ENCODE measurements around the gene YBX2. TPM values are rescaled to one million over a fixed set of nuclear protein-coding genes. Genes with fewer than 3 reads are reported as not detected.

Gene YBX2
- total and polyA plus RNA-seq, 2 donors (not counting 1 experiment from before 2014, with no cell fraction given): 0.15 to 0.22 TPM

- Histone ChIP-seq H3K27me3 (replicated peaks in 1 of 4; ENCODE audit: control extremely low read depth in 1 of 4, control insufficient read depth in 3 of 4, insufficient read depth in 4 of 4, low read length in 3 of 4) (peaks cover 0 to 45% (median 13%) of the 10 kb centered on the region in 4 experiments), H3K4me3 (ENCODE audit: control extremely low read depth in 1 of 5, extremely low read depth in 1 of 5, insufficient read depth in 1 of 5, low read depth in 2 of 5, low read length in 4 of 5) (peak overlapping the region; percentile 1 to 69 (median 53)), H4K20me1 (ENCODE audit: control insufficient read depth, insufficient read depth, low read length, poor library complexity, severe bottlenecking) (no peaks in the 10 kb centered on the region), H3K79me2 (ENCODE audit: control insufficient read depth, insufficient read depth, low read length) (no peaks in the 10 kb centered on the region), H3K36me3 (replicated peaks in 1 of 2; ENCODE audit: control extremely low read depth in 1 of 2, control insufficient read depth in 1 of 2, extremely low read depth in 1 of 2, insufficient read depth in 2 of 2, low read length in 1 of 2) (no peaks in the 10 kb centered on the region), H3K4me2 (replicated peaks; ENCODE audit: low read depth, low read length, poor library complexity, severe bottlenecking) (peak overlapping the region; percentile 98), H3K27ac (ENCODE audit: low read length in 2 of 2) (no peak overlapping the region), H2AFZ (ENCODE audit: insufficient read depth, low read depth, low read length, poor library complexity, severe bottlenecking) (peak overlapping the region; percentile 64), H3K4me1 (ENCODE audit: control insufficient read depth in 2 of 2, insufficient read depth in 2 of 2, low read length in 2 of 2) (peaks cover 20 to 31% of the 10 kb centered on the region in 2 donors), H3K9ac (ENCODE audit: low read length) (peak overlapping the region; percentile 67), H3K9me3 (ENCODE audit: control extremely low read depth in 1 of 3, control insufficient read depth in 2 of 3, insufficient read depth in 1 of 3, low read length in 2 of 3) (peaks cover 0 to 18% (median 0%) of the 10 kb centered on the region in 3 donors)
- peak; percentile 91 for TF ChIP-seq CTCF (IDR thresholded peaks at IDR 0.05)
- TF ChIP-seq EZH2 (IDR thresholded peaks at IDR 0.05; ENCODE audit: borderline replicate concordance, insufficient read depth, low read depth, low read length, poor library complexity, severe bottlenecking): no peak
- Mint-ChIP-seq H3K27ac (peak overlapping the region; percentile 76), H3K4me1 (peaks cover 20% of the 10 kb centered on the region), H3K27me3 (peaks cover 16% of the 10 kb centered on the region), H3K9me3 (ENCODE audit: insufficient read depth) (no peaks in the 10 kb centered on the region), H3K4me3 (peak overlapping the region; percentile 92)
- POLR2A ChIA-PET: interaction anchor here (0.7 to 1.5 kb wide), 3 partner anchors 13 to 65 kb away, joined by 4 to 7 read pairs (median 5); partner anchors contain the start of gene GABARAP
- CTCF ChIA-PET: interaction anchor here (1.0 to 10.9 kb wide), 10 partner anchors 17 to 280 kb away, joined by 3 to 115 read pairs (median 4); partner anchors contain the start of gene ACAP1
- WGBS (ENCODE audit: insufficient coverage): 1% methylated on average over 29 of the region's 29 CpGs
- intact Hi-C loops (cut with micrococcal nuclease): loop anchor here (1.0 to 2.0 kb wide), 7 partner anchors 16 to 309 kb away; partner anchors contain the start of genes CLDN7, SENP3 and TMEM102
- peak; percentile 84 for ATAC-seq (ENCODE audit: low read depth)
- DNase-seq: peak; percentile 85
Measured at GRCh38 chr17:7280519-7281073, 13.8 kb downstream of the YBX2 start.

GRCh38 chr17:7279448-7279847, 15.0 kb downstream of the YBX2 start:
- DNase-seq: no peak
- TF ChIP-seq EZH2 (IDR thresholded peaks at IDR 0.05; ENCODE audit: borderline replicate concordance, insufficient read depth, low read depth, low read length, poor library complexity, severe bottlenecking): no peak
- TF ChIP-seq CTCF (IDR thresholded peaks at IDR 0.05): no peak
- H3K4me1 ChIP-seq (ENCODE audit: control insufficient read depth in 2 of 2, insufficient read depth in 2 of 2, low read length in 2 of 2): peaks cover 20 to 31% of the 10 kb centered on the region in 2 donors
- intact Hi-C loops (cut with micrococcal nuclease): no loop called here
- ChIA-PET POLR2A (interaction anchor here (0.7 kb wide), 1 partner anchor 164 kb away, joined by 4 read pairs; no protein-coding TSS in a partner anchor), CTCF (interaction anchor here (0.6 to 10.9 kb wide), 10 partner anchors 10 to 281 kb away, joined by 3 to 115 read pairs (median 3); partner anchors contain the start of gene ACAP1)
- no peak overlapping the region for H3K4me3 ChIP-seq (ENCODE audit: control extremely low read depth in 1 of 5, extremely low read depth in 1 of 5, insufficient read depth in 1 of 5, low read depth in 2 of 5, low read length in 4 of 5)
- Mint-ChIP-seq H3K27ac (no peak overlapping the region), H3K27me3 (peaks cover 16% of the 10 kb centered on the region), H3K9me3 (ENCODE audit: insufficient read depth) (no peaks in the 10 kb centered on the region), H3K4me3 (no peak overlapping the region), H3K4me1 (peaks cover 20% of the 10 kb centered on the region)
- no peak overlapping the region for H2AFZ ChIP-seq (ENCODE audit: insufficient read depth, low read depth, low read length, poor library complexity, severe bottlenecking)
- H3K9ac ChIP-seq (ENCODE audit: low read length): no peak overlapping the region
- H4K20me1 ChIP-seq (ENCODE audit: control insufficient read depth, insufficient read depth, low read length, poor library complexity, severe bottlenecking): no peaks in the 10 kb centered on the region
- H3K27ac ChIP-seq (ENCODE audit: low read length in 2 of 2): no peak overlapping the region
- H3K27me3 ChIP-seq (replicated peaks in 1 of 4; ENCODE audit: control extremely low read depth in 1 of 4, control insufficient read depth in 3 of 4, insufficient read depth in 4 of 4, low read length in 3 of 4): peaks cover 0 to 34% (median 13%) of the 10 kb centered on the region in 4 experiments
- H3K4me2 ChIP-seq (replicated peaks; ENCODE audit: low read depth, low read length, poor library complexity, severe bottlenecking): no peak overlapping the region
- WGBS (ENCODE audit: insufficient coverage): 88% methylated on average over 5 of the region's 8 CpGs
- H3K9me3 ChIP-seq (ENCODE audit: control extremely low read depth in 1 of 3, control insufficient read depth in 2 of 3, insufficient read depth in 1 of 3, low read length in 2 of 3): peaks cover 0 to 16% (median 0%) of the 10 kb centered on the region in 3 donors
- no peaks in the 10 kb centered on the region for H3K36me3 ChIP-seq (replicated peaks in 1 of 2; ENCODE audit: control extremely low read depth in 1 of 2, control insufficient read depth in 1 of 2, extremely low read depth in 1 of 2, insufficient read depth in 2 of 2, low read length in 1 of 2)
- no peaks in the 10 kb centered on the region for H3K79me2 ChIP-seq (ENCODE audit: control insufficient read depth, insufficient read depth, low read length)
- ATAC-seq (ENCODE audit: low read depth): no peak

Data from B cell (primary cell).